Spleen (tissue), 11 donors: ENCODE results near the gene GLI2. TPM values are rescaled to one million over a fixed set of nuclear protein-coding genes. Genes with fewer than 3 reads are reported as not detected.

ENCODE experiments used
- DNase-seq: peaks from one replicate; pipeline ENCODE4 v3.0.0-alpha.2; 2020
- H3K27ac ChIP-seq, 8 donors: fragments of 200-600 bp; sonication (generic) in 7 of 8; 1 replicate in 4 of 8; 2 replicates in 4 of 8; pipeline versions ENCODE4 v1.5.0 to v1.8.0; 2016 to 2021; ENCODE audit warnings: inconsistent platforms in 4 of 8, mild to moderate bottlenecking in 4 of 8, moderate library complexity in 1 of 8
- H3K27me3 ChIP-seq, 7 donors: fragments of 200-600 bp; sonication (generic) in 6 of 7; replicated peaks in 1 of 7; 1 replicate in 4 of 7; 2 replicates in 3 of 7; pipeline versions ENCODE4 v1.5.0 to v1.8.0; 2016 to 2021; ENCODE audit warnings: inconsistent platforms in 3 of 7, mild to moderate bottlenecking in 1 of 7
- H3K36me3 ChIP-seq, 6 donors: fragments of 200-600 bp; sonication (generic) in 5 of 6; 1 replicate in 4 of 6; 2 replicates in 2 of 6; pipeline versions ENCODE4 v1.5.0 to v1.8.0; 2016 to 2021; ENCODE audit warnings: inconsistent platforms in 2 of 6
- H3K4me1 ChIP-seq, 6 donors: fragments of 200-600 bp; sonication (generic) in 5 of 6; 1 replicate in 3 of 6; 2 replicates in 3 of 6; pipeline versions ENCODE4 v1.5.0 to v1.8.0; 2016 to 2021; ENCODE audit warnings: inconsistent platforms in 3 of 6
- H3K4me3 ChIP-seq, 8 donors: fragments of 200-600 bp; sonication (generic) in 7 of 8; 1 replicate in 4 of 8; 2 replicates in 4 of 8; pipeline versions ENCODE4 v1.5.0 to v1.8.0; 2016 to 2021; ENCODE audit warnings: inconsistent platforms in 4 of 8, mild to moderate bottlenecking in 4 of 8, moderate library complexity in 2 of 8
- H3K9me3 ChIP-seq, 8 donors: fragments of 200-600 bp; sonication (generic) in 7 of 8; 1 replicate in 4 of 8; 2 replicates in 4 of 8; pipeline versions ENCODE4 v1.5.0 to v1.8.0; 2016 to 2021; ENCODE audit warnings: inconsistent platforms in 4 of 8
- CTCF ChIP-seq, 11 experiments: fragments of 200-600 bp in 7 of 11; fragments of 450-650 bp in 4 of 11; sonication (generic) in 4 of 11; IDR thresholded peaks in 8 of 11; conservative IDR thresholded peaks in 3 of 11; 1 replicate in 7 of 11; 2 replicates in 4 of 11; pipeline versions ENCODE4 v1.4.0 to v1.8.0; 2016 to 2021; ENCODE audit warnings: antibody characterized with exemption in 11 of 11, inconsistent platforms in 4 of 11, mild to moderate bottlenecking in 1 of 11
- POLR2A ChIP-seq, 3 donors: fragments of 450-650 bp; IDR thresholded peaks; one replicate each; pipeline ENCODE4 v1.5.1; 2017; ENCODE audit warnings: antibody characterized with exemption in 3 of 3, mild to moderate bottlenecking in 1 of 3
- POLR2AphosphoS5 ChIP-seq, 3 donors: sonication (generic); formaldehyde crosslinking; IDR thresholded peaks; one replicate each; pipeline ENCODE4 v1.5.1; 2017; ENCODE audit warnings: antibody characterized with exemption in 3 of 3
- WGBS, 5 donors: extraction: QIAGEN DNeasy Blood & Tissue Kit in 3 of 5; methylation state at CpG; one replicate each; pipeline versions ENCODE4 v1.1.5 to v1.1.7; 2013 to 2018; 5-methylcytosine and 5-hydroxymethylcytosine counted together
- intact Hi-C: fragments of 100-400 bp; cut with DNase I; formaldehyde crosslinking; loops from one replicate; pipeline ENCODE4 v1.15.0; 2023; ENCODE audit warnings: low total_unique reads
- polyA plus RNA-seq, 3 donors: library from polyadenylated mRNA; stranded (reverse); fragments of 200-250 nt; gene quantifications; one replicate each; pipeline ENCODE4 v1.2.1, GENCODE V29; 2013
- total RNA-seq, 7 donors: library from RNA; depleted of rRNA in 3 of 7; stranded (reverse); fragments of >200 nt in 3 of 7; fragmentation: NEBNext Ultra II Directional in 4 of 7; extraction: Animal tissue kit (Norgen Biotek cat#: 25700) in 4 of 7; gene quantifications; one replicate each; pipeline versions ENCODE4 v1.1.0 to v1.2.1, GENCODE V29; 2016 to 2021
- donor health status: healthy with polysubstance abuse.
- donor health status: DM: no; HTN: no; CAD: no; lungs with moderate emphysema.
- donor health status: DM: no; HTN: no; CAD: no.
- donor health status: Bipolar disorder and iron deficiency.
- donor health status: healthy.
- donor health status: DM: no; HTN: no; CAD: no.
- donor health status: DM: yes; HTN: yes; CAD: no.

Gene GLI2
- total and polyA plus RNA-seq, 10 donors = 0.22 to 10.6 (median 1.4) TPM

GRCh38 chr2:120726245-120726644 is 9.4 kb upstream of the GLI2 start:
- intact Hi-C loops = no loop called here
- Histone ChIP-seq H3K27ac (no peak overlapping the region), H3K4me1 (peaks cover 0 to 13% (median 2%) of the 10 kb centered on the region in 6 donors), H3K9me3 (peaks cover 0 to 19% (median 11%) of the 10 kb centered on the region in 8 donors), H3K36me3 (no peaks in the 10 kb centered on the region), H3K4me3 (no peak overlapping the region), H3K27me3 (peaks cover 0 to 14% (median 0%) of the 10 kb centered on the region in 7 donors)
- no peak for DNase-seq
- no peak for TF ChIP-seq CTCF (IDR thresholded peaks at IDR 0.05 in 8 of 11, conservative IDR thresholded peaks at IDR 0.05 in 3 of 11)
- TF ChIP-seq POLR2A (IDR thresholded peaks at IDR 0.05) = no peak
- TF ChIP-seq POLR2AphosphoS5 (IDR thresholded peaks at IDR 0.05) = no peak

GRCh38 chr2:120729406-120730399 is 6.0 kb upstream of the GLI2 start:
- Histone ChIP-seq H3K27ac (no peak overlapping the region), H3K36me3 (no peaks in the 10 kb centered on the region), H3K9me3 (peaks cover 0 to 19% (median 11%) of the 10 kb centered on the region in 8 donors), H3K27me3 (peaks cover 0 to 48% (median 8%) of the 10 kb centered on the region in 7 donors), H3K4me1 (peaks cover 0 to 4% (median 0%) of the 10 kb centered on the region in 6 donors), H3K4me3 (no peak overlapping the region)
- intact Hi-C loops = no loop called here
- 53 to 73% (median 65%) methylated on average over 8 of the region's 8 CpGs for WGBS, 5 donors
- peak; percentile 21 for DNase-seq
- no peak for TF ChIP-seq POLR2A (IDR thresholded peaks at IDR 0.05)

GRCh38 chr2:120731175-120731574 is 4.5 kb upstream of the GLI2 start:
- Histone ChIP-seq H3K36me3 (no peaks in the 10 kb centered on the region), H3K27me3 (peaks cover 0 to 63% (median 22%) of the 10 kb centered on the region in 7 donors), H3K9me3 (peaks cover 0 to 12% (median 6%) of the 10 kb centered on the region in 8 donors), H3K27ac (no peak overlapping the region), H3K4me1 (peaks cover 2 to 18% (median 10%) of the 10 kb centered on the region in 6 donors), H3K4me3 (no peak overlapping the region)
- intact Hi-C loops = no loop called here
- peak; percentile 33 for DNase-seq
- 83 to 94% (median 89%) methylated on average over 5 of the region's 5 CpGs for WGBS, 5 donors
- TF ChIP-seq CTCF (IDR thresholded peaks at IDR 0.05 in 8 of 11, conservative IDR thresholded peaks at IDR 0.05 in 3 of 11) (no peak), POLR2AphosphoS5 (IDR thresholded peaks at IDR 0.05) (no peak), POLR2A (IDR thresholded peaks at IDR 0.05) (no peak)

- H3K4me1 ChIP-seq = peaks cover 3 to 33% (median 23%) of the 10 kb centered on the region in 6 donors
- H3K27ac ChIP-seq = peak overlapping the region in 1 of 8 donors; percentile 8
- intact Hi-C loops = no loop called here
- H3K9me3 ChIP-seq = no peaks in the 10 kb centered on the region
- peaks cover 0 to 77% (median 37%) of the 10 kb centered on the region in 7 donors for H3K27me3 ChIP-seq
- WGBS, 5 donors = 43 to 66% (median 60%) methylated on average over 14 of the region's 14 CpGs
- no peak for TF ChIP-seq POLR2AphosphoS5 (IDR thresholded peaks at IDR 0.05)
- no peak for TF ChIP-seq CTCF (IDR thresholded peaks at IDR 0.05 in 8 of 11, conservative IDR thresholded peaks at IDR 0.05 in 3 of 11)
- no peak for TF ChIP-seq POLR2A (IDR thresholded peaks at IDR 0.05)
- H3K4me3 ChIP-seq = no peak overlapping the region
- no peaks in the 10 kb centered on the region for H3K36me3 ChIP-seq
- peak; percentile 64 for DNase-seq
These were observed 3.0 kb upstream of the GLI2 start for GRCh38 chr2:120732506-120733237.
